ENCODE measurements around the gene LIFR. TPM values are rescaled to one million over a fixed set of nuclear protein-coding genes. Genes with fewer than 3 reads are reported as not detected.

Gene LIFR
- polyA plus RNA-seq (1.00 to 1.1 TPM (median 1.0 TPM) in 3 replicates), polyA minus RNA-seq (1.1 to 4.3 TPM (median 3.8 TPM) in 3 replicates)
- 0.24 TPM for polyA plus RNA-seq (2011; ENCODE audit: low read depth)
- 0.40 and 0.90 TPM in 2 replicates for polyA plus RNA-seq (2011; cell fraction: cytosol; rRNA removed)
- 2.1 and 2.4 TPM in 2 replicates for polyA plus RNA-seq (2011; cell fraction: nucleus; rRNA removed)
- polyA plus RNA-seq (2012; ENCODE audit: low replicate concordance): 0.48 and 1.1 TPM in 2 replicates
- polyA minus RNA-seq (2011; cell fraction: cytosol; rRNA and poly(A)+ RNA removed): 1.9 TPM
- polyA minus RNA-seq (2011; cell fraction: nucleus; rRNA and poly(A)+ RNA removed): 5.4 and 10.6 TPM in 2 replicates

- H3K4me3 ChIP-seq (ENCODE audit: control insufficient read depth in 2 of 3, extremely low read depth in 1 of 3, insufficient read depth in 2 of 3, low read depth in 1 of 3, low read length in 3 of 3): peak within 1 kb of the TSS; percentile 68 to 83 (median 80)
- no peak for DNase-seq (ENCODE audit: low read depth, low spot score)
- peaks cover 7% of the 10 kb centered on the region for H3K4me1 ChIP-seq (ENCODE audit: control insufficient read depth, extremely low read depth, insufficient read depth, low read length)
- H2AFZ ChIP-seq (ENCODE audit: control insufficient read depth, low read length): peak within 1 kb of the TSS; percentile 54
- no peaks in the 10 kb centered on the region for H3K79me2 ChIP-seq (ENCODE audit: control insufficient read depth, insufficient read depth, low read length)
- dilution Hi-C loops (cut with MboI; ENCODE audit: extremely low pct_ligation_motif_present, low sequenced_read_pairs): no loop called here
- TF ChIP-seq EZH2 (IDR thresholded peaks at IDR 0.05; ENCODE audit: low read length) (no peak), CTCF (optimal IDR thresholded peaks at IDR 0.05 in 1 of 3, IDR thresholded peaks at IDR 0.05 in 1 of 3, conservative IDR thresholded peaks at IDR 0.05 in 1 of 3; ENCODE audit: extremely low read depth in 1 of 3, insufficient read depth in 2 of 3, low read length in 3 of 3) (no peak)
- H3K27ac ChIP-seq (ENCODE audit: control insufficient read depth, insufficient read depth, low read length): no peak within 1 kb of the TSS
- peaks cover 9% of the 10 kb centered on the region for H3K27me3 ChIP-seq (ENCODE audit: control insufficient read depth, extremely low read depth, insufficient read depth, low read length)
- peak within 1 kb of the TSS; percentile 72 for H3K9ac ChIP-seq (ENCODE audit: control insufficient read depth, extremely low read depth, insufficient read depth, low read length)
- no peak for FAIRE-seq
- H3K9me1 ChIP-seq (ENCODE audit: control insufficient read depth, extremely low read depth, insufficient read depth, low read length): no peaks in the 10 kb centered on the region
- no peaks in the 10 kb centered on the region for H3K9me3 ChIP-seq (ENCODE audit: control insufficient read depth, low read depth, low read length)
- H3K36me3 ChIP-seq (ENCODE audit: control insufficient read depth in 2 of 2, extremely low read depth in 1 of 2, insufficient read depth in 2 of 2, low read length in 2 of 2): no peaks in the 10 kb centered on the region
- H3K4me2 ChIP-seq (ENCODE audit: control insufficient read depth, extremely low read depth, insufficient read depth, low read depth, low read length): peak within 1 kb of the TSS; percentile 85
- H4K20me1 ChIP-seq (ENCODE audit: control insufficient read depth, extremely low read depth, insufficient read depth, low read length): no peaks in the 10 kb centered on the region
Observed at GRCh38 chr5:38556599-38557307, at the start of gene LIFR. Gene LIFR, minus strand, starts transcription at chr5:38556646. Its CDS starts 25,999 bp downstream, at chr5:38530647.

- Histone ChIP-seq H4K20me1 (ENCODE audit: control insufficient read depth, extremely low read depth, insufficient read depth, low read length) (no peaks in the 10 kb centered on the region), H3K27me3 (ENCODE audit: control insufficient read depth, extremely low read depth, insufficient read depth, low read length) (no peaks in the 10 kb centered on the region), H3K4me2 (ENCODE audit: control insufficient read depth, extremely low read depth, insufficient read depth, low read depth, low read length) (no peak overlapping the region), H3K9ac (ENCODE audit: control insufficient read depth, extremely low read depth, insufficient read depth, low read length) (no peak overlapping the region), H3K9me1 (ENCODE audit: control insufficient read depth, extremely low read depth, insufficient read depth, low read length) (no peaks in the 10 kb centered on the region), H3K4me1 (ENCODE audit: control insufficient read depth, extremely low read depth, insufficient read depth, low read length) (peaks cover 13% of the 10 kb centered on the region), H3K4me3 (ENCODE audit: control insufficient read depth in 2 of 3, extremely low read depth in 1 of 3, insufficient read depth in 2 of 3, low read depth in 1 of 3, low read length in 3 of 3) (no peak overlapping the region), H2AFZ (ENCODE audit: control insufficient read depth, low read length) (no peak overlapping the region), H3K27ac (ENCODE audit: control insufficient read depth, insufficient read depth, low read length) (no peak overlapping the region), H3K36me3 (ENCODE audit: control insufficient read depth in 2 of 2, extremely low read depth in 1 of 2, insufficient read depth in 2 of 2, low read length in 2 of 2) (no peaks in the 10 kb centered on the region), H3K9me3 (ENCODE audit: control insufficient read depth, low read depth, low read length) (no peaks in the 10 kb centered on the region), H3K79me2 (ENCODE audit: control insufficient read depth, insufficient read depth, low read length) (no peaks in the 10 kb centered on the region)
- TF ChIP-seq EZH2 (IDR thresholded peaks at IDR 0.05; ENCODE audit: low read length) (no peak), CTCF (optimal IDR thresholded peaks at IDR 0.05 in 1 of 3, IDR thresholded peaks at IDR 0.05 in 1 of 3, conservative IDR thresholded peaks at IDR 0.05 in 1 of 3; ENCODE audit: extremely low read depth in 1 of 3, insufficient read depth in 2 of 3, low read length in 3 of 3) (no peak)
- no peak for DNase-seq (ENCODE audit: low read depth, low spot score)
- dilution Hi-C loops (cut with MboI; ENCODE audit: extremely low pct_ligation_motif_present, low sequenced_read_pairs): no loop called here
- FAIRE-seq: no peak
Observed at GRCh38 chr5:38605610-38606009, 49.2 kb upstream of the LIFR start.
